Prostate gland (tissue), 2 donors: ENCODE results near the gene NPB. TPM values are rescaled to one million over a fixed set of nuclear protein-coding genes. Genes with fewer than 3 reads are reported as not detected.

Experiments
- DNase-seq: peaks from one replicate; pipeline ENCODE4 v3.0.0-alpha.2; 2019; ENCODE audit warnings: low spot score
- H3K27ac ChIP-seq, 2 donors: fragments of 200-600 bp; sonication (generic); 2 replicates each; pipeline ENCODE4 v1.5.1; 2017 to 2019
- H3K27me3 ChIP-seq: fragments of 200-600 bp; sonication (generic); replicated peaks from 2 replicates; pipeline ENCODE4 v1.5.1; 2019; ENCODE audit not compliant: insufficient read depth
- H3K36me3 ChIP-seq, 2 donors: fragments of 200-600 bp; sonication (generic); 1 replicate in 1 of 2; 2 replicates in 1 of 2; pipeline versions ENCODE4 v1.5.1 to v1.8.1; 2017 to 2019
- H3K4me1 ChIP-seq: fragments of 200-600 bp; sonication (generic); replicated peaks from 2 replicates; pipeline ENCODE4 v1.5.1; 2019
- H3K4me3 ChIP-seq, 2 donors: fragments of 200-600 bp; sonication (generic); 2 replicates each; pipeline ENCODE4 v1.5.1; 2017 to 2019
- H3K9me3 ChIP-seq: fragments of 200-600 bp; sonication (generic); 2 replicates; pipeline ENCODE4 v1.5.1; 2017
- POLR2A ChIP-seq: fragments of 450-650 bp; IDR thresholded peaks from one replicate; pipeline ENCODE4 v1.6.1; 2016; ENCODE audit warnings: antibody characterized with exemption, mild to moderate bottlenecking
- POLR2AphosphoS5 ChIP-seq: sonication (generic); formaldehyde crosslinking; IDR thresholded peaks from one replicate; pipeline ENCODE4 v1.6.1; 2017; ENCODE audit warnings: antibody characterized with exemption
- WGBS: methylation state at CpG from one replicate; pipeline ENCODE4 v1.1.5; 2018; 5-methylcytosine and 5-hydroxymethylcytosine counted together
- intact Hi-C: fragments of 100-400 bp; cut with DNase I; formaldehyde crosslinking; loops from one replicate; pipeline ENCODE4 v1.14.2; 2022
- total RNA-seq, 2 donors: library from RNA; depleted of rRNA; stranded (reverse); fragments of >200 nt; gene quantifications; one replicate each; pipeline ENCODE4 v1.1.0, GENCODE V29; 2016
- TF ChIP-seq, protein P1 (sequence below), 4 experiments: fragments of 200-600 bp in 2 of 4; fragments of 450-650 bp in 2 of 4; sonication (generic) in 2 of 4; IDR thresholded peaks; 1 replicate in 3 of 4; 2 replicates in 1 of 4; pipeline ENCODE4 v1.5.1; 2016 to 2019; ENCODE audit warnings: antibody characterized with exemption in 4 of 4, mild to moderate bottlenecking in 2 of 4, moderate library complexity in 2 of 4

Gene NPB
- total RNA-seq, 2 donors from 2014 or later = 9.8 to 10.9 TPM

DNA sequence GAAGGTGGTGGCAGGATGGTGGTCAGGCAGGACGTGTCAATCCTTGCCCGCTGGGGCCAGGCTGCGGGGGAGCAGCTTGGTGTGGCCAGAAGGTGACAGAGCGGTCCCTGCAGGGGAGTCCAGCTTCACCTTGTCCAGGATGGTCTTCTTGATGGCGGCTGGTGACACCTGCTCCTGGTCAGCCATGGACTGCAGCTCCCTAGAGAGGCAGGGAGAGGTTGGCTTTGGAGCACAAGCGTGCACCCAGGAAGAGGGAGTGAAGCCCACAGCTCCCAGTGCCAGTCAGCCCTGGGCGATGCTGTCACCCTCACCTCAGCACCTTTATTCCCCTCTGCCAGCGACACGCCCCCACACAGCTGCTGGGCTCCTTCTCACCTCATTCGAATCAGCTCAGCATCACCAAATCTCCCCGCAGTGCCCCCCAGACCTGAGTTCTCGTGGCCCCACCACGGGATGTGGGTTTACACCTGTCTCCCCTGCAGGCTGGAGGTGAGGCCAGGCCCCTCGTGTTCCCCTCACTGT lies 31.2 kb downstream of the NPB start:
- peaks cover 6% of the 10 kb centered on the region for H3K4me1 ChIP-seq
- no peak overlapping the region for H3K4me3 ChIP-seq
- no peaks in the 10 kb centered on the region for H3K27me3 ChIP-seq
- TF ChIP-seq POLR2A = no peak
- TF ChIP-seq POLR2AphosphoS5 = no peak
- TF ChIP-seq, protein P1, sequence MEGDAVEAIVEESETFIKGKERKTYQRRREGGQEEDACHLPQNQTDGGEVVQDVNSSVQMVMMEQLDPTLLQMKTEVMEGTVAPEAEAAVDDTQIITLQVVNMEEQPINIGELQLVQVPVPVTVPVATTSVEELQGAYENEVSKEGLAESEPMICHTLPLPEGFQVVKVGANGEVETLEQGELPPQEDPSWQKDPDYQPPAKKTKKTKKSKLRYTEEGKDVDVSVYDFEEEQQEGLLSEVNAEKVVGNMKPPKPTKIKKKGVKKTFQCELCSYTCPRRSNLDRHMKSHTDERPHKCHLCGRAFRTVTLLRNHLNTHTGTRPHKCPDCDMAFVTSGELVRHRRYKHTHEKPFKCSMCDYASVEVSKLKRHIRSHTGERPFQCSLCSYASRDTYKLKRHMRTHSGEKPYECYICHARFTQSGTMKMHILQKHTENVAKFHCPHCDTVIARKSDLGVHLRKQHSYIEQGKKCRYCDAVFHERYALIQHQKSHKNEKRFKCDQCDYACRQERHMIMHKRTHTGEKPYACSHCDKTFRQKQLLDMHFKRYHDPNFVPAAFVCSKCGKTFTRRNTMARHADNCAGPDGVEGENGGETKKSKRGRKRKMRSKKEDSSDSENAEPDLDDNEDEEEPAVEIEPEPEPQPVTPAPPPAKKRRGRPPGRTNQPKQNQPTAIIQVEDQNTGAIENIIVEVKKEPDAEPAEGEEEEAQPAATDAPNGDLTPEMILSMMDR (IDR thresholded peaks at IDR 0.05) = no peak
- no peak overlapping the region for H3K27ac ChIP-seq
- H3K9me3 ChIP-seq = no peaks in the 10 kb centered on the region
- H3K36me3 ChIP-seq = no peaks in the 10 kb centered on the region
- WGBS = 91% methylated on average over 14 of the region's 14 CpGs
- intact Hi-C loops = no loop called here
- DNase-seq = no peak

DNA sequence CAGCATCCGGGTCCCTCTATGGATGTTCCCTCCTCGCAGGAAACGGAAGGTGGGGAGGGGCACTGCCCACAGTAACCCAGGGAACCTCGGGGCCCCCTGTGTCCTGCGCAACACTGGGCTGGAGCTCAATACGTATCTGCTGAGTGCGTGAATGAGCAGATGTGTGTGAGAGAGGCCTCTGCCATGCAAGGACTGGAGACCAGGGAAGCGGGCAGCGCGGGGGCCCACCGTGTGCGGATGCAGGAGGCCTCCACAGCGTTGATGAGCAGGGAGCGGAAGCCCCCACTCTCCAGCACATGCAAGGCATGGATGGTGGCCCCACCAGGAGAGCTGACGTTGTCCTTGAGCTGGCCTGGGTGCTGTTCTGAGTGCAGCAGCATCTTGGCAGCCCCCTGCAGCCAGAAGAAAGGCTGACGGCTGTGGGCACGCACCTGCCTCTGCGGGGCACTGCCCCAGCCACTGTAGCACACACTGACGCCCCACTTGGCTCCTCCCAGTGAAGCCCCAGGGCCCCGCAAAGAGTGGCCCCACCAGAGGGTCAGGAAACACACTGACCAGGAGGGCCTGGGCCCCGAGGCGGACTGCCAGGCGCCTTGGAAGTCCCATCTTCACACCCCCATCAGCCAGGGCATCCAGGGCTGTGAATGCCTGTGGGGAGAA lies 32.2 kb downstream of the NPB start:
- Histone ChIP-seq H3K4me1 (no peaks in the 10 kb centered on the region), H3K9me3 (no peaks in the 10 kb centered on the region), H3K36me3 (no peaks in the 10 kb centered on the region), H3K27me3 (no peaks in the 10 kb centered on the region), H3K4me3 (no peak overlapping the region), H3K27ac (no peak overlapping the region)
- WGBS = 80% methylated on average over 21 of the region's 23 CpGs
- DNase-seq = no peak
- intact Hi-C loops = no loop called here
- TF ChIP-seq POLR2AphosphoS5 = no peak
- no peak for TF ChIP-seq POLR2A
- TF ChIP-seq, protein P1 (IDR thresholded peaks at IDR 0.05) = no peak

DNA sequence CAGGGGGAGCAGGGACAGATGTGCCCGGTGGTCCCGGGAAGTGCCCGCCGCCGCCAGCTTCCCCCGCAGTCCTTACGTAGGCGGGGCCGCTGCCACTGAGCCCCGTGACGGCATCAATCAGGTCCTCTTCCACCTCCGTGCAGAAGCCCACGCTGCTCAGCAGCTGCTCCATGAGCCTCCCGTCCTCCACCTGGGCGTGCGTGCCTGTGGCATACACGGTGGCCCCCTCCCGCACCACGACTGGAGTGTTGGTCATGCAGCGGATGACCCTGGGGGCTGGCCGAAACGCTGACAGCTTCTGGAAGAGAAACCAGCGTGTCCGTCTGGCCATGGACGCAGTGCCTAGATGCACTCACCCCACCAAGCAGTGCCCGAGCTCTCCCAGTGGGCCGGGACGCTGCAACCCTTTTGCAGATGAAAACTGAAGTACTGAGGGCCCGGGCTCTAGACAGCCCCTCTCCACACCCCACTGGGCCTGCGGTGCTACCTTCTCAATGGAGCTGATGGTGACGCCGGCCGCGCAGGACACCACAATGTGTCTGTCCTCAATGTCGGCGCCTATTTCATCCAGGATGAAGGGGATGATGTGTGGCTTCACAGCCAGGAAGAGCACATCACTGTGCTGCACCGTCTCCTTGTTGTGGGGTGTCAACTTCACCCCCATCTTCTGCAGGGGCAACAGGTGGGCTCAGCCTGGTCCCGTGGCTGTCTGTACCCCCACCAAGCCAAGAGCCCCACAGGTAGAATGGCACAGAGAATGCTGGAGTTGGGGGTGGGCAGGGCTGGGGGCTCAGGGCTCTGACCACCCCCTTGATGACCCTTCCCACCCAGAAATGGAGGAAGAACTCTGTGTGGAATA lies 33.0 kb downstream of the NPB start:
- Histone ChIP-seq H3K27me3 (no peaks in the 10 kb centered on the region), H3K4me1 (no peaks in the 10 kb centered on the region), H3K4me3 (no peak overlapping the region), H3K9me3 (no peaks in the 10 kb centered on the region), H3K36me3 (no peaks in the 10 kb centered on the region), H3K27ac (no peak overlapping the region)
- WGBS = 89% methylated on average over 38 of the region's 38 CpGs
- intact Hi-C loops = no loop called here
- DNase-seq = no peak
- TF ChIP-seq POLR2AphosphoS5 (no peak), POLR2A (no peak)
- TF ChIP-seq, protein P1 (IDR thresholded peaks at IDR 0.05) = no peak

DNA sequence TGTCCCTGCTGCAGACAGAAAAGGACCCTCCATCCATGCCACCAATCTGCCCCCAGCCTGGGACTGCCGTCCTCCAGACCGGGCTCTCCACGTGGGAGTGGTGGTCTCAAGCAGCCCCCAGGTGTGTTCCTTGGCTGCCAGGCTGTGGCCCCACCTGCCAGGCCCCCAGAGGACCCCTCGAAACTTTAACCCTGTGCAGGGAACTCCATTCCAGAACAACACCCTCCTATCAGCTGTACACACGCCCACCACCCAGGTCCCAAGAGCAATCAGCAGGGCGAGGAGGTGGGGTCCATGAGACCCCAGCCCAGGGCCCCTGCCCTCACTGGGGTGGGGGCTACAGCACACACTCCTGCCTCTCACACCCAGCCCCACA lies 33.7 kb downstream of the NPB start:
- Histone ChIP-seq H3K4me3 (no peak overlapping the region), H3K9me3 (no peaks in the 10 kb centered on the region), H3K36me3 (no peaks in the 10 kb centered on the region), H3K27me3 (no peaks in the 10 kb centered on the region), H3K27ac (no peak overlapping the region), H3K4me1 (no peaks in the 10 kb centered on the region)
- intact Hi-C loops = no loop called here
- TF ChIP-seq, protein P1 (IDR thresholded peaks at IDR 0.05) = no peak
- TF ChIP-seq POLR2A (no peak), POLR2AphosphoS5 (no peak)
- DNase-seq = no peak
- 87% methylated on average over 6 of the region's 6 CpGs for WGBS
